ENCODE data around the gene EPB41L1. TPM values are rescaled to one million over a fixed set of nuclear protein-coding genes. Genes with fewer than 3 reads are reported as not detected.

The EPB41L1 gene
- total RNA-seq, 1 experiment from 2014 or later, result 42.1 TPM

GRCh38 chr20:36158160-36158741, 3.7 kb downstream of the EPB41L1 start:
- Histone ChIP-seq H3K4me2 (ENCODE audit: low read length) (no peak overlapping the region), H3K27me3 (ENCODE audit: insufficient read depth, low read length) (no peaks in the 10 kb centered on the region), H3K9ac (ENCODE audit: low read length) (no peak overlapping the region), H4K20me1 (ENCODE audit: insufficient read depth) (no peaks in the 10 kb centered on the region), H2AFZ (ENCODE audit: low read depth, low read length, poor library complexity, severe bottlenecking) (no peak overlapping the region), H3K36me3 (ENCODE audit: control insufficient read depth in 1 of 2, insufficient read depth in 2 of 2, low read length in 2 of 2) (no peaks in the 10 kb centered on the region), H3K9me2 (ENCODE audit: insufficient read depth) (no peaks in the 10 kb centered on the region), H3K4me3 (replicated peaks in 1 of 2; ENCODE audit: low read depth in 1 of 2, low read length in 2 of 2) (no peak overlapping the region), H3K27ac (ENCODE audit: low read depth, low read length) (no peak overlapping the region), H3K4me1 (ENCODE audit: control insufficient read depth in 1 of 2, insufficient read depth in 2 of 2, low read length in 2 of 2) (peaks cover 12 to 27% of the 10 kb centered on the region in 2 experiments), H3K9me3 (ENCODE audit: control insufficient read depth in 1 of 2, insufficient read depth in 1 of 2, low read depth in 1 of 2, low read length in 2 of 2) (no peaks in the 10 kb centered on the region), H3K79me2 (ENCODE audit: insufficient read depth, low read length) (no peaks in the 10 kb centered on the region)
- ATAC-seq (no peak), DNase-seq (ENCODE audit: low read depth, low spot score) (no peak)
- ChIA-PET CTCF (interaction anchor here (0.5 to 1.8 kb wide), 4 partner anchors 10 to 165 kb away, joined by 3 to 6 read pairs (median 4); no protein-coding TSS in a partner anchor), POLR2A (no interaction called here), RAD21 (ENCODE audit: low non-redundant PET in 1 of 2, low total read pairs in 2 of 2, uncharacterized antibody in 2 of 2, unreplicated experiment in 2 of 2) (interaction anchor here in 1 of 2 experiments (2.2 kb wide), 1 partner anchor 41 kb away, joined by 10 read pairs; no protein-coding TSS in a partner anchor)
- BruUV-seq (replicated peaks), result no TSS peak
- TF ChIP-seq EZH2phosphoT487 (IDR thresholded peaks at IDR 0.05; ENCODE audit: borderline replicate concordance) (no peak), YY1 (IDR thresholded peaks at IDR 0.05; ENCODE audit: extremely low read depth, insufficient replicate concordance, low read depth, low read length) (no peak), CTCF (IDR thresholded peaks at IDR 0.05 in 2 of 3, conservative IDR thresholded peaks at IDR 0.05 in 1 of 3; ENCODE audit: borderline replicate concordance in 1 of 3, insufficient read depth in 1 of 3, low read depth in 2 of 3, low read length in 2 of 3) (no peak), POLR2A (IDR thresholded peaks at IDR 0.05; ENCODE audit: borderline replicate concordance, extremely low read depth, insufficient read depth, insufficient read length) (no peak), RAD21 (IDR thresholded peaks at IDR 0.05; ENCODE audit: low read depth) (no peak), ZFX (IDR thresholded peaks at IDR 0.05) (no peak), SP1 (IDR thresholded peaks at IDR 0.05; ENCODE audit: low read depth) (no peak), TCF7L2 (IDR thresholded peaks at IDR 0.05; ENCODE audit: borderline replicate concordance, extremely low read depth, insufficient read depth, insufficient read length) (no peak), ELF1 (IDR thresholded peaks at IDR 0.05; ENCODE audit: borderline replicate concordance, low read depth) (no peak), POLR2AphosphoS5 (IDR thresholded peaks at IDR 0.05; ENCODE audit: low read depth, low read length) (no peak), SRF (IDR thresholded peaks at IDR 0.05; ENCODE audit: low read depth) (no peak), MAX (IDR thresholded peaks at IDR 0.05) (no peak), CBX3 (IDR thresholded peaks at IDR 0.05; ENCODE audit: low read depth) (no peak), FOSL1 (IDR thresholded peaks at IDR 0.05; ENCODE audit: low read depth) (no peak), CEBPB (IDR thresholded peaks at IDR 0.05; ENCODE audit: low read depth) (no peak), JUND (IDR thresholded peaks at IDR 0.05) (no peak)
- intact Hi-C loops (cut with micrococcal nuclease), result no loop called here
